GM06990 (cell line): ENCODE data around the gene SFXN1.

ENCODE experiments used
- DNase-seq: peaks from one replicate; pipeline ENCODE4 v3.0.0-alpha.2; 2011; ENCODE audit not compliant: insufficient read length; ENCODE audit errors: extremely low read depth
- H3K27me3 ChIP-seq: replicated peaks from 2 replicates; pipeline ENCODE4 v1.6.0; 2011; ENCODE audit warnings: low read length; ENCODE audit not compliant: control insufficient read depth, insufficient read depth
- H3K36me3 ChIP-seq: 2 replicates; pipeline ENCODE4 v1.5.1; 2011; ENCODE audit warnings: low read length; ENCODE audit not compliant: control insufficient read depth, insufficient read depth
- H3K4me3 ChIP-seq: replicated peaks from 2 replicates; pipeline ENCODE4 v1.5.1; 2011; ENCODE audit warnings: low read depth, mild to moderate bottlenecking, control low read depth, low read length
- TF ChIP-seq, protein P1 (sequence below): IDR thresholded peaks from 2 replicates; pipeline ENCODE4 v1.5.1; 2011; ENCODE audit warnings: low read length, control low read depth, mild to moderate bottlenecking, inconsistent platforms; ENCODE audit not compliant: insufficient read depth, poor library complexity, severe bottlenecking

SFXN1 gene

DNA sequence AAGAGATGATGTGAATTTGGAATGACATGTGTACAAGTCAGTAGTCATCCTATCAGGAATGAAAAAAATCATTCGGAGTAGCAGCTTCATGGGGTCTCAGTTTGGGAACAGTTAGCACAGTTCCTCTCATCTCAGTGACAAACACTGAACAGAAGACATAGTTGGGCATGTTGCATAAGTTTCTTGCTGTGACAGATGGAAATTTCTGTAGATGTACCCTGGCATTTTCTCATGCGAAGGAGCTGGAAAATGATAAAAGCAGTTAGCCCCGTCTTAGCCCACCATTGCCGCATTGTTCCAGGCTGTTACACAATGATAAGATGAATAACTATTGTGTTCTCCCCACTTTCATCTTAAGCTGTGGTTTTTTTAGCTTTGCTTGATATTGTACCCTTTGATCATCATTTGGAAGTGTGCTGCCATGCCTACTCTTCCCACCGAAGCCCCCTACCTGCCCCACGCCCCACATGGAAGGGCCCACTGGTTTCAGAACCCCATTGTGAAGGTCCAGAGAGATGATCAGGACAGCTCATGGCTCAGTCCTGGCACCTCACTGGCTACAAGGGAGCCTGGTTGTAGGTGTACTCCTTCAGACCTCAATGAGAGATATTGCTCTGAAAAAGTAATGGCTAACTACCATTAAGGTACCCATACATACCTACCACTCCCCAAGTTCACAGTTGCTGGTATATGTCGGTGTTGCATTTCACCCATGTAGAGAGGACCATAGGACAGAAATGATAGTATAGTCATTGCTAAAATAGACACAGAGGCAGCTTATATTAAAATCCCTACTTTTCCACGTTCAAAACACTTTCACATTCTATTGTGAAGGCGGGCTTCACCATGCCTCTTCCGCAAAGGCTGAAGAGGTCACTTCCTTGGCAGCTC is 38.8 kb downstream of the SFXN1 start:
- no peak overlapping the region for H3K4me3 ChIP-seq
- H3K36me3 ChIP-seq, result peaks cover 23% of the 10 kb centered on the region
- TF ChIP-seq, protein P1, sequence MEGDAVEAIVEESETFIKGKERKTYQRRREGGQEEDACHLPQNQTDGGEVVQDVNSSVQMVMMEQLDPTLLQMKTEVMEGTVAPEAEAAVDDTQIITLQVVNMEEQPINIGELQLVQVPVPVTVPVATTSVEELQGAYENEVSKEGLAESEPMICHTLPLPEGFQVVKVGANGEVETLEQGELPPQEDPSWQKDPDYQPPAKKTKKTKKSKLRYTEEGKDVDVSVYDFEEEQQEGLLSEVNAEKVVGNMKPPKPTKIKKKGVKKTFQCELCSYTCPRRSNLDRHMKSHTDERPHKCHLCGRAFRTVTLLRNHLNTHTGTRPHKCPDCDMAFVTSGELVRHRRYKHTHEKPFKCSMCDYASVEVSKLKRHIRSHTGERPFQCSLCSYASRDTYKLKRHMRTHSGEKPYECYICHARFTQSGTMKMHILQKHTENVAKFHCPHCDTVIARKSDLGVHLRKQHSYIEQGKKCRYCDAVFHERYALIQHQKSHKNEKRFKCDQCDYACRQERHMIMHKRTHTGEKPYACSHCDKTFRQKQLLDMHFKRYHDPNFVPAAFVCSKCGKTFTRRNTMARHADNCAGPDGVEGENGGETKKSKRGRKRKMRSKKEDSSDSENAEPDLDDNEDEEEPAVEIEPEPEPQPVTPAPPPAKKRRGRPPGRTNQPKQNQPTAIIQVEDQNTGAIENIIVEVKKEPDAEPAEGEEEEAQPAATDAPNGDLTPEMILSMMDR, result no peak
- DNase-seq, result no peak
- H3K27me3 ChIP-seq, result no peaks in the 10 kb centered on the region

DNA sequence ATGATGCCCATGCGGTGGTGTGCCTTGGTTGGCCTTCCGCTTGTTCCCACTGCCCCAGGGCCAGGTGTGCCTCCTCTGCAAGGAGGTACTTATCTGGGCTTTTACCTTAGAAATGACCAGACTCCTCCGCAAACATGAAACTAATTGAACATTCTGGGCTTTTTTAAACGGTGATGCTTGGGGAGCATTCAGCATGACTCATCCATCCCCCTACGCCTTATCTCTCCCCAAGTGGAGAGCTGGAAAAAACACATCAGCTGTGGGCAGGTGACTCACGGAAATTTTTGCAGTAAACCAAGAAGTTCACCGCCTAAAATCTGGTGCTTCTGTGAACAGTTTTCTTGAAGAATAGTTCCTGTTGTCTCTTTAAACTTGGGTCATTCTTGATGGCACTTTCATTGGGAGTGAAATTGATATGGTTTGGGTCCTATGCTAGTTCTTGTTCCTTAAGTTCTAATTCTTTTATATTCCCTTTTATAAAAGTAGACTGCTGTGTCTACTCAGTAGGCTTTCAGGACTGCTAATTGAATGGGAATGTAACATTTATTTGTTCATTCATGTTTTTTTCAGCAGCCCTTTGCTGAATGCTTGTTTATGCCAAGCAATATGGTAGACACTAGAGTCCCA is 39.6 kb downstream of the SFXN1 start:
- no peaks in the 10 kb centered on the region for H3K27me3 ChIP-seq
- DNase-seq, result no peak
- no peak overlapping the region for H3K4me3 ChIP-seq
- TF ChIP-seq, protein P1, result no peak
- H3K36me3 ChIP-seq, result peaks cover 26% of the 10 kb centered on the region

DNA sequence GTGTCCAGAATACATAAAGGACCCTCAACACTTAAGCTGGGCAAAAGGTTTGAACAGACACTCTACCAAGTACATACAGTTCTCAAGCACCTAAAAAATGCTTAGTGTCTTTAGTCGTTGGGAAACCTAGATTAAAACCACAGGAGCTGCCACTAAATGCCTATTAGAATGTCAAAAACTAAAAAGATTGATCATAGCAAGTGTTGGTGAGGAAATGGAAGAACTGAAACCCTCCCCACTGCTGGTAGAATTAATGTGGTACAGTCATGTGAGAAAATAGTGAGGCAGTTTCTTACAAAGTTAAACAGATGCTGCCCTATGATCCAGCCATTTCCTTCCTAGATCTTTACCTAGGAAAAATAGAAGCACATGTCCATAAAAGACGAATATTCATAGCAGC is 40.6 kb downstream of the SFXN1 start:
- Histone ChIP-seq H3K4me3 (no peak overlapping the region), H3K27me3 (no peaks in the 10 kb centered on the region), H3K36me3 (peaks cover 21% of the 10 kb centered on the region)
- TF ChIP-seq, protein P1, result no peak
- DNase-seq, result no peak

DNA sequence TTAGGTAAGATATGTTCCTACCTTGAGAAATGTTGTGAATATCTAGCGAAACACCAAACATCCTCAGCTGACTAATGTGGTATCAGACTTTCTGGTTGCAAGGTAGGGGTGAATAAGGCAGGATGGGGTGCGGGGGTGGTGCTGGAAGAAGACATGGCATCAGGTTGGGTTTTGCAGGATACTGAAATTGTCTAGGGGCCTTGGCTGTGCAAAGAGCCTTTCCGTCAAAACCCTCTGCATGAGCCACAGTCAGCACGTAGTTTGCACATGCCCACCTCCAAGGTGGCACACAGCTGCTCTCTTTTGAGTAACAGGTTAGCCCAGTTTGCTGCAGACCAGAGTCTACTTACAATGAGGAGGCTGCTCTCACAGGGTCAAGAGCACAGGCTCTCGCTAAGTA is 42.0 kb downstream of the SFXN1 start:
- Histone ChIP-seq H3K36me3 (peaks cover 18% of the 10 kb centered on the region), H3K27me3 (no peaks in the 10 kb centered on the region), H3K4me3 (no peak overlapping the region)
- TF ChIP-seq, protein P1, result no peak
- DNase-seq, result no peak

DNA sequence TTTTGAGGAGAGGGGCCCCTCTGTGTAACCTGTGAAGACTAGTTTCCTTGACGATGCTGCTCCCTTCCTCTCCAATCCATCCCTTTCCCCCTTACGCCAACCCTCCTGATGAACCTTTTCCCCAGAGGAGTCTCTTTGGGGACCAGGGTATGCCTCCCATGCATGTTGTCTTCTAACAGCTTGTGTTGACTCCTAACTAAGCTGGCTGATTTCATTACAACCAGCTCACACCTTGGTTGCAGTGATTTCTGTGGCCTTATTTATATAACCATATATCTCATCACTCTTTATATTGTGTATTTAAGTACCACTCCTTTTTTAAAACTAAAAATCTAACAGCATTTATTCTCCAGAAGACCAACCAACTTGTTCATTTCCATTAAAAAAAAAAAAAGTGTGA is 42.5 kb downstream of the SFXN1 start:
- Histone ChIP-seq H3K27me3 (no peaks in the 10 kb centered on the region), H3K36me3 (peaks cover 19% of the 10 kb centered on the region), H3K4me3 (no peak overlapping the region)
- TF ChIP-seq, protein P1, result no peak
- no peak for DNase-seq
